ENCODE results near the gene HOXD11.

HOXD11 gene

GRCh38 chr2:176131848-176132158 lies 24.7 kb downstream of the HOXD11 start:
- DNase-seq (ENCODE audit: low read depth, low spot score): no peak

GRCh38 chr2:176132205-176133171 lies 25.4 kb downstream of the HOXD11 start:
- DNase-seq (ENCODE audit: low read depth, low spot score): no peak

GRCh38 chr2:176133389-176133788 lies 26.3 kb downstream of the HOXD11 start:
- DNase-seq (ENCODE audit: low read depth, low spot score): no peak

- DNase-seq (ENCODE audit: low read depth, low spot score): no peak
These were observed 27.0 kb downstream of the HOXD11 start for GRCh38 chr2:176134035-176134434.

- DNase-seq (ENCODE audit: low read depth, low spot score): no peak
These were observed 28.0 kb downstream of the HOXD11 start for GRCh38 chr2:176135035-176135440.

- DNase-seq (ENCODE audit: low read depth, low spot score): no peak
These were observed 29.5 kb downstream of the HOXD11 start for GRCh38 chr2:176136374-176137251.

GRCh38 chr2:176137252-176137580 lies 30.1 kb downstream of the HOXD11 start:
- DNase-seq (ENCODE audit: low read depth, low spot score): no peak

GRCh38 chr2:176137906-176138305 lies 30.8 kb downstream of the HOXD11 start:
- DNase-seq (ENCODE audit: low read depth, low spot score): no peak

GRCh38 chr2:176138526-176138922 lies 31.4 kb downstream of the HOXD11 start:
- DNase-seq (ENCODE audit: low read depth, low spot score): no peak

GRCh38 chr2:176138923-176139660 lies 32.0 kb downstream of the HOXD11 start:
- DNase-seq (ENCODE audit: low read depth, low spot score): no peak

GRCh38 chr2:176139661-176140512 lies 32.8 kb downstream of the HOXD11 start:
- no peak for DNase-seq (ENCODE audit: low read depth, low spot score)

- DNase-seq (ENCODE audit: low read depth, low spot score): no peak
These were observed 33.6 kb downstream of the HOXD11 start for GRCh38 chr2:176140513-176141317.

- no peak for DNase-seq (ENCODE audit: low read depth, low spot score)
These were observed 35.2 kb downstream of the HOXD11 start for GRCh38 chr2:176142281-176142680.

- DNase-seq (ENCODE audit: low read depth, low spot score): no peak
These were observed 38.2 kb downstream of the HOXD11 start for GRCh38 chr2:176145085-176145969.

- DNase-seq (ENCODE audit: low read depth, low spot score): no peak
These were observed 39.0 kb downstream of the HOXD11 start for GRCh38 chr2:176146101-176146500.

GRCh38 chr2:176146645-176147044 lies 39.6 kb downstream of the HOXD11 start:
- no peak for DNase-seq (ENCODE audit: low read depth, low spot score)

GRCh38 chr2:176147210-176147799 lies 40.2 kb downstream of the HOXD11 start:
- DNase-seq (ENCODE audit: low read depth, low spot score): no peak

GRCh38 chr2:176147800-176148496 lies 40.9 kb downstream of the HOXD11 start:
- no peak for DNase-seq (ENCODE audit: low read depth, low spot score)

All from brain pericyte (primary cell).